ENCODE data around the gene RPS25.

GRCh38 chr11:118973985-118974384 is 44.2 kb downstream of the RPS25 start:
- TF ChIP-seq POLR2AphosphoS5 (IDR thresholded peaks at IDR 0.05; ENCODE audit: low read depth, low read length) (no peak), SIN3A (IDR thresholded peaks at IDR 0.05; ENCODE audit: borderline replicate concordance, insufficient read depth, low read length) (no peak), TAF1 (IDR thresholded peaks at IDR 0.05; ENCODE audit: borderline replicate concordance, insufficient read depth, low read length) (no peak)
- TF ChIP-seq, protein P1, sequence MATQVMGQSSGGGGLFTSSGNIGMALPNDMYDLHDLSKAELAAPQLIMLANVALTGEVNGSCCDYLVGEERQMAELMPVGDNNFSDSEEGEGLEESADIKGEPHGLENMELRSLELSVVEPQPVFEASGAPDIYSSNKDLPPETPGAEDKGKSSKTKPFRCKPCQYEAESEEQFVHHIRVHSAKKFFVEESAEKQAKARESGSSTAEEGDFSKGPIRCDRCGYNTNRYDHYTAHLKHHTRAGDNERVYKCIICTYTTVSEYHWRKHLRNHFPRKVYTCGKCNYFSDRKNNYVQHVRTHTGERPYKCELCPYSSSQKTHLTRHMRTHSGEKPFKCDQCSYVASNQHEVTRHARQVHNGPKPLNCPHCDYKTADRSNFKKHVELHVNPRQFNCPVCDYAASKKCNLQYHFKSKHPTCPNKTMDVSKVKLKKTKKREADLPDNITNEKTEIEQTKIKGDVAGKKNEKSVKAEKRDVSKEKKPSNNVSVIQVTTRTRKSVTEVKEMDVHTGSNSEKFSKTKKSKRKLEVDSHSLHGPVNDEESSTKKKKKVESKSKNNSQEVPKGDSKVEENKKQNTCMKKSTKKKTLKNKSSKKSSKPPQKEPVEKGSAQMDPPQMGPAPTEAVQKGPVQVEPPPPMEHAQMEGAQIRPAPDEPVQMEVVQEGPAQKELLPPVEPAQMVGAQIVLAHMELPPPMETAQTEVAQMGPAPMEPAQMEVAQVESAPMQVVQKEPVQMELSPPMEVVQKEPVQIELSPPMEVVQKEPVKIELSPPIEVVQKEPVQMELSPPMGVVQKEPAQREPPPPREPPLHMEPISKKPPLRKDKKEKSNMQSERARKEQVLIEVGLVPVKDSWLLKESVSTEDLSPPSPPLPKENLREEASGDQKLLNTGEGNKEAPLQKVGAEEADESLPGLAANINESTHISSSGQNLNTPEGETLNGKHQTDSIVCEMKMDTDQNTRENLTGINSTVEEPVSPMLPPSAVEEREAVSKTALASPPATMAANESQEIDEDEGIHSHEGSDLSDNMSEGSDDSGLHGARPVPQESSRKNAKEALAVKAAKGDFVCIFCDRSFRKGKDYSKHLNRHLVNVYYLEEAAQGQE (IDR thresholded peaks at IDR 0.05; ENCODE audit: insufficient read depth in 1 of 2, low read depth in 2 of 2, low read length in 2 of 2): no peak

Measured in PFSK-1 (cell line).